Mesothelial cell of epicardium (in vitro differentiated cells): Measurements from ENCODE around the gene TMIGD2. TPM values are rescaled to one million over a fixed set of nuclear protein-coding genes. Genes with fewer than 3 reads are reported as not detected.
A peak's percentile ranks its signal among the peaks of the same experiment; 100 is the strongest.

Experiments used
- DNase-seq, 2 experiments: peaks; one replicate each; pipeline ENCODE4 v3.0.0; 2021; ENCODE audit warnings: low spot score in 2 of 2; ENCODE audit not compliant: unreplicated experiment in 2 of 2
- H3K27ac Mint-ChIP-seq: 2 replicates; pipeline ENCODE4 v1.8.0; 2021; ENCODE audit warnings: mixed read lengths
- H3K27me3 Mint-ChIP-seq: 2 replicates; pipeline ENCODE4 v1.8.0; 2021; ENCODE audit warnings: low read depth, mixed read lengths
- H3K36me3 Mint-ChIP-seq: 2 replicates; pipeline ENCODE4 v1.8.0; 2021; ENCODE audit warnings: mixed read lengths
- H3K4me1 Mint-ChIP-seq: 2 replicates; pipeline ENCODE4 v1.8.0; 2021; ENCODE audit warnings: mixed read lengths
- H3K4me3 Mint-ChIP-seq: 2 replicates; pipeline ENCODE4 v1.8.0; 2021; ENCODE audit warnings: mild to moderate bottlenecking, moderate library complexity, mixed read lengths
- H3K9me3 Mint-ChIP-seq: 2 replicates; pipeline ENCODE4 v1.8.0; 2021; ENCODE audit warnings: mixed read lengths
- total RNA-seq: library from RNA; stranded (reverse); gene quantifications from 3 replicates; pipeline ENCODE4 v1.2.1, GENCODE V29; 2021
- TF ChIP-seq, protein P1 (sequence below): fragments of 200-600 bp; sonication (generic); IDR thresholded peaks from one replicate; pipeline ENCODE4 v1.5.0; 2021; ENCODE audit warnings: antibody characterized with exemption; ENCODE audit not compliant: unreplicated experiment

Gene TMIGD2
- total RNA-seq, 1 donor from 2014 or later, result not detected

DNA sequence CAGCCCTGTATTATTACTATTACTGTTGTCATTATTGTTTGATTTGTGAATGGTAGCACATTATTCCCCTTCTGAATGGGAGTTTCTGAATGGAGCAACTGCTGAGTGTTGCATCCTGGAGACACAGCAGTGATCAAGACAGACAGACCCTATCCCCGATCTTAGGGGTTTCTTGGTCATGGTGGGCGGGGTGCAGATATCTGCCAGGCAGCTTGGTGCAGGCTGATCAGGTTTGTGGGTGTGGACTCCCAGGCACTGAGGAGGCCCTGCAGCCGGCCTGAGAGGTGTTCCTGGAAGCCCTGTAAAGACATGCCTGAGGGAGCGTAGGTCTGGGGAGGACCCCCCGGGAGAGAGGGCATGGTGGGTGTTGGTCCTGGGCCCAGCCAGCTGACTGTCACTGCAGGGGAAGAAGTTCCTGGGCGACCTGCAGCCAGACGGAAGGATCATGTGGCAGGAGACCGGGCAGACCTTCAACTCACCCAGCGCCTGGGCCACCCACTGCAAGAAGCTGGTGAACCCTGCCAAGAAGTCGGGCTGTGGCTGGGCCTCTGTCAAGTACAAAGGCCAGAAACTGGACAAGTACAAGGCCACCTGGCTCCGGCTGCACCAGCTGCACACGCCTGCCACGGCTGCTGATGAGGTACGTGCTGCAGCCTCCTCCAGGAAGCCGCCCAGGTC lies 43.3 kb upstream of the TMIGD2 start:
- H3K4me1 Mint-ChIP-seq, result peaks cover 10% of the 10 kb centered on the region
- no peak for DNase-seq

DNA sequence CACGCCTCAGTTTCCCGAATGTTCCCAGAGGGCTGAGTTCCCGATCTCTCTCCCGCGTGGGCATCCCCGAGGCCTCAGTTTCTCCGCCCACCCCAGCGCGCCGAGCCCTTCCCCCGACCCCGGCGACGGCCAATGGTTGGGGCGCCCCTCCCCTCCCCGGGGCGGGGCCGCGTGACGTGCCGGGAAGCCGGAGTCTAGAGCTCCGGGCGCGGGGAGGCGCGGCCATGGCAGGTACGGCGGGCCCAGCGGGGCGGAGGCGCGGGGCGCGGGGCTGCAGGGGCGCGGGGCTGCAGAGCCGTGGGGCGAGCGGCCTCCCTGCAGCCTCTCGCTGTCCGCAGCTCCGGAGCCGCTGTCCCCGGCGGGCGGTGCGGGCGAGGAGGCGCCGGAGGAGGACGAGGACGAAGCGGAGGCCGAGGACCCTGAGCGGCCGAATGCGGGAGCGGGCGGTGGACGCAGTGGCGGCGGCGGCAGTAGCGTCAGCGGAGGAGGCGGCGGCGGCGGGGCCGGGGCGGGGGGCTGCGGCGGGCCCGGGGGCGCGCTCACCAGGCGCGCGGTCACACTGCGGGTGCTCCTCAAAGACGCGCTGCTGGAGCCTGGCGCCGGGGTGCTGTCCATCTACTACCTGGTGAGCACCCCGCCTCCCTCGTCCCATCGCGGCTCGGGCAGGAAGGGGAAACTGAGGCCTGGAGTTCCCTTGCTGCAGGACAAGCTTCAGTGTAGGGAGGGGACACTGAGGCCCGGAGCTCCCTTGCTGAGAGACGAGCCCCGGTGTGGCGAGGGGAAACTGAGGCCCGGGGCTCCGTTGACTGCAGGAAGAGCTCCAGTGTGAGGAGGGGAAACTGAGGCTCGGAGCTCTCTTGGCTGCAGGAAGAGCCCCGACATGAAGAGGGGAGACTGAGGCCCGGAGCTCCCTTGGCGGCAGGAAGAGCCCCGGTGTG lies 41.5 kb upstream of the TMIGD2 start, which contains the start of gene MPND:
MPND (plus strand) TSS at position 193 of the 938 bp plus-strand sequence; CDS start at position 225, 32 bp downstream.
- Mint-ChIP-seq H3K27ac (peak within 1 kb of the TSS; percentile 99), H3K4me1 (peaks cover 14% of the 10 kb centered on the region), H3K36me3 (peaks cover 6% of the 10 kb centered on the region), H3K27me3 (peaks cover 2% of the 10 kb centered on the region), H3K9me3 (no peaks in the 10 kb centered on the region), H3K4me3 (peak within 1 kb of the TSS; percentile 86)
- DNase-seq, result peak; percentile 92 to 96
- TF ChIP-seq, protein P1, sequence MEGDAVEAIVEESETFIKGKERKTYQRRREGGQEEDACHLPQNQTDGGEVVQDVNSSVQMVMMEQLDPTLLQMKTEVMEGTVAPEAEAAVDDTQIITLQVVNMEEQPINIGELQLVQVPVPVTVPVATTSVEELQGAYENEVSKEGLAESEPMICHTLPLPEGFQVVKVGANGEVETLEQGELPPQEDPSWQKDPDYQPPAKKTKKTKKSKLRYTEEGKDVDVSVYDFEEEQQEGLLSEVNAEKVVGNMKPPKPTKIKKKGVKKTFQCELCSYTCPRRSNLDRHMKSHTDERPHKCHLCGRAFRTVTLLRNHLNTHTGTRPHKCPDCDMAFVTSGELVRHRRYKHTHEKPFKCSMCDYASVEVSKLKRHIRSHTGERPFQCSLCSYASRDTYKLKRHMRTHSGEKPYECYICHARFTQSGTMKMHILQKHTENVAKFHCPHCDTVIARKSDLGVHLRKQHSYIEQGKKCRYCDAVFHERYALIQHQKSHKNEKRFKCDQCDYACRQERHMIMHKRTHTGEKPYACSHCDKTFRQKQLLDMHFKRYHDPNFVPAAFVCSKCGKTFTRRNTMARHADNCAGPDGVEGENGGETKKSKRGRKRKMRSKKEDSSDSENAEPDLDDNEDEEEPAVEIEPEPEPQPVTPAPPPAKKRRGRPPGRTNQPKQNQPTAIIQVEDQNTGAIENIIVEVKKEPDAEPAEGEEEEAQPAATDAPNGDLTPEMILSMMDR, result no peak

More for the DNA sequence above, 43.3 kb upstream of the TMIGD2 start:
- Mint-ChIP-seq H3K36me3 (peaks cover 12% of the 10 kb centered on the region), H3K9me3 (no peaks in the 10 kb centered on the region), H3K27ac (no peak overlapping the region), H3K27me3 (peaks cover 2% of the 10 kb centered on the region), H3K4me3 (peak overlapping the region; percentile 54)
- TF ChIP-seq, protein P1, result no peak

DNA sequence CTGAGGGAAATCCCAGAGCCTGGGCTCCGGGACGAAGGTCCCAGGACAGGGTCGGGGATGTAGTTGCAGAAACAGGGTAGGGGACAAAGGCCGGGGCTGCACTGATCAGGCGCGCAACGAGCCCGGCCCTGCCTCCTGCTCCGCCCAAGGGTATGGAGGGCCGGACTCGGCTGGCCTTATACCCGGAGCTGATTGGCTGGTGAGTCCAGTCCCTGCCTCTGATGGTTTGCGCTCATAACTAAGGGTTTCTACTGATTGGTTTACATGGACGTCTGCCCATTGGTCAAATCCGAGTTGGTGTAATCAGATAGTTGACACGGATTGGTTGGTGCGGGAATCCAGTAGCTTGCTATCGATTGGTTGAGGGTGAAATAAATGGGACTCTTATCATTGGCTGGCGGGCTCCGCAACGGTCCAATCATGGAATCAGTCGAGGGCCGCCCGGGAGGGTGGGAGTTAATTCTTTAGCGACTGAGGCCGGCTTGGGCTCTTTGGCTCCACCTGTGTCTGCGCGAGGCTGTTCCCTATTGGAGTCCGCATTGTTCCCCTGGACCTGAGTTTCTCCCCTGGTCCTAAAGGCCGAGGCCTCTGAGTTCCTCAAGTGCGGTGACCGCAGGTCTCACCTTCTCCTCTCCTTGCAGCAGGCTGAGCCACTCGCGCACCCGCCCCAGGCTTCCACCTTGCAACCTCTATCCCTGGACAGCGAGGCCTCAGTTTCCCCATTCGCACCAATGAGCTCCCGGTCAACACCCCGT lies 40.6 kb upstream of the TMIGD2 start:
- Mint-ChIP-seq H3K27me3 (peaks cover 2% of the 10 kb centered on the region), H3K4me1 (peaks cover 21% of the 10 kb centered on the region), H3K9me3 (no peaks in the 10 kb centered on the region), H3K36me3 (peaks cover 6% of the 10 kb centered on the region), H3K4me3 (peak overlapping the region; percentile 86), H3K27ac (peak overlapping the region; percentile 99)
- TF ChIP-seq, protein P1, result peak; percentile 11
- DNase-seq, result peak; percentile 87 to 94

DNA sequence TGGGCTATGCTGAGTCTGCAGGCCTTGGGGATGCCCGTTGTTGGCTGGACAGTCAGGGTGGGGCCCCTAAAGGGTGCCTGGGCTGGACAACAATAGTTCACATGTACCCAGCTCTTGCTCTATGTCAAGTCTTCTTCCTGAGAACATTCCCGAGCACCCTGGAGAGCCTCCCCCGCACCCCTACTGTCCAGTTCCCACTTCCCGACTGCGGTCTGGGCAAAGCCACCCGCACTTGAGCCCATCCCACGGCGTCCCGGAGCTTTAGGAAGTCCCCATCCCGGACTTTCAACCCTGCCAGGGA lies 40.1 kb upstream of the TMIGD2 start:
- TF ChIP-seq, protein P1, result no peak
- Mint-ChIP-seq H3K4me3 (peak overlapping the region; percentile 86), H3K27me3 (peaks cover 2% of the 10 kb centered on the region), H3K4me1 (peaks cover 22% of the 10 kb centered on the region), H3K9me3 (no peaks in the 10 kb centered on the region), H3K27ac (peak overlapping the region; percentile 99), H3K36me3 (peaks cover 6% of the 10 kb centered on the region)
- no peak for DNase-seq
